BLaER1 (cell line): ENCODE results near the gene LRRC32.

Experiments used
- H3K27ac ChIP-seq: shearing (Covaris generic); formaldehyde crosslinking; 2 replicates; pipeline ENCODE4 v1.8.1; 2022
- H3K27me3 ChIP-seq: shearing (Covaris generic); formaldehyde crosslinking; 2 replicates; pipeline ENCODE4 v1.8.1; 2022
- H3K36me3 ChIP-seq: shearing (Covaris generic); formaldehyde crosslinking; 2 replicates; pipeline ENCODE4 v1.8.1; 2022
- H3K4me1 ChIP-seq: shearing (Covaris generic); formaldehyde crosslinking; 2 replicates; pipeline ENCODE4 v1.8.1; 2022
- H3K4me2 ChIP-seq: shearing (Covaris generic); formaldehyde crosslinking; 2 replicates; pipeline ENCODE4 v1.8.1; 2022
- H3K4me3 ChIP-seq: shearing (Covaris generic); formaldehyde crosslinking; 2 replicates; pipeline ENCODE4 v1.8.1; 2022
- H3K9ac ChIP-seq: shearing (Covaris generic); formaldehyde crosslinking; 2 replicates; pipeline ENCODE4 v1.8.1; 2022
- H3K9me3 ChIP-seq: shearing (Covaris generic); formaldehyde crosslinking; 2 replicates; pipeline ENCODE4 v1.8.1; 2022
- H4K20me1 ChIP-seq: shearing (Covaris generic); formaldehyde crosslinking; 2 replicates; pipeline ENCODE4 v1.8.1; 2022
- Cebpa-rat ChIP-seq: shearing (Covaris generic); IDR thresholded peaks from 2 replicates; pipeline ENCODE4 v1.8.1; 2022

Gene LRRC32

DNA sequence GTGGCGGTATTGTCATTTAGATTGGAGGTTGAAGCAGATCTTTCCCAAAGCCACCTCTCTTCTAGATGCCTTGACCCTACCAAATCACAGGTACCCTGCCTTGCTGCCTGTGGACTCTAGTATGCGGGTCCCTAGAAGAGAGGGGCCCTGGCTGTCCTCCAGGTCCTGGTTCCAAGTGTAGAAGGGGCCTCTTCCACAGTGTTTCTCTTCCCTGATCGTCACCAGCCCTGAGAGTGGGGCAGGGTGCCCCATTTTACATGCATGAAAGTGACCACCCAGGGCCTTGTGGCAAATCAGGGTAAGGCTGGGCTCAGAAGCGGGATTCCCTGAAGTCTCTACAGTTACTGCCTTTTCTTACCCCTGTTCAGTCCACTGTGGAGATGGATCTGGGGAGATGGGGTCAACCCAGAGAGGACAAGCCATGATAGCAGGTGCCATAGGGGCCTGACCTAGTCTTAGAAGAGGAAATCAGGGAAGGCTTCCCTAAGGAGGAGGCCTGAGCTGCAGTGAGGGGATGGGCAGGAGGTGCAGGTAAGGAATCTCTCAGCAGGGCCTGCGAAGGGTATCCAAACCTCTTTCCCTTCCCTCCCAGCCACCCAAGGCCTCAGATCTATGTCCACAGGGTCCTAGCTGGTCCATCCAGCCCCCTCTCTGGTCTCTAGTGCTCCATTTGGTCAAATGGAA lies 1.2 kb upstream of the LRRC32 start:
- H3K9me3 ChIP-seq: no peaks in the 10 kb centered on the region
- peak overlapping the region; percentile 12; the same call in 1 of the 2 replicates for H3K9ac ChIP-seq
- H3K27ac ChIP-seq: peak overlapping the region; percentile 47
- peak overlapping the region; percentile 95 for H3K4me2 ChIP-seq
- peaks cover 59% of the 10 kb centered on the region for H4K20me1 ChIP-seq
- H3K4me1 ChIP-seq: peaks cover 99% of the 10 kb centered on the region
- H3K36me3 ChIP-seq: no peaks in the 10 kb centered on the region
- no peak for TF ChIP-seq Cebpa-rat
- peak overlapping the region; percentile 44 for H3K4me3 ChIP-seq
- peaks cover 62% of the 10 kb centered on the region for H3K27me3 ChIP-seq

GRCh38 chr11:76671237-76671592 lies 668 bp upstream of the LRRC32 start:
- H3K4me1 ChIP-seq: peaks cover 99% of the 10 kb centered on the region
- 0 out of 2 replicates have a peak overlapping the region, but pooled peaks have one; percentile 12 for H3K9ac ChIP-seq
- 0 out of 2 replicates have a peak overlapping the region, but pooled peaks have one; percentile 47 for H3K27ac ChIP-seq
- H3K4me3 ChIP-seq: peak overlapping the region; percentile 66
- H3K36me3 ChIP-seq: no peaks in the 10 kb centered on the region
- H3K27me3 ChIP-seq: peaks cover 56% of the 10 kb centered on the region
- no peaks in the 10 kb centered on the region for H3K9me3 ChIP-seq
- TF ChIP-seq Cebpa-rat: no peak
- H4K20me1 ChIP-seq: peaks cover 54% of the 10 kb centered on the region
- peak overlapping the region; percentile 95 for H3K4me2 ChIP-seq

DNA sequence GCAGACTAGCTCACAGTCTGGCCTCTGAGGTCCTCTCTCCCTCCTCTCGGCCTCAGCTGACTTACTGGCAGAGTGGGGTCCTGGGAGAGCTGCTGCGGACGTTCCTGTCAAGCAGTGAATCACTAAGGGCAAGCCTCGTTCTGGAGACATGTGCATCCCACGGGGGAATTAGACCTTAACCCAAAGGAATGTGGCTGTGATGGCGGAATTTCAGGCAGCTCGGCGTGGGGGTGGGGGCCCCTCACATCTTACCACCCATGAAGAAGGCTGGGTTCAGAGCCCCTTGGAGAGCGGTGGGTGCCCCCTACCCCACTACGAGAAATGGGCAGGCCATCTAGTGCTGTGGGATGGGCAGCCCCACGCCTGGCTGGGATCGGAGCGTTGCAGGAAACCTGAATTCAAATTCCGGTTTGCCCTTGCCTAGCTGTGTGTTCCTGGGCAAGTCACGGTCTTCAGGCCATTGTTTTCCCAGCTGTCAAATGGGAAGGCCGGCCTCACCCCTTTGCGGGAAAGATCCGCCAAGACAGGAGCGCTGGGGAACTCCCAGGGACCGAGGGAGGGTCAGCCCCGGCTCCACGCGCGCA lies 554 bp downstream of the LRRC32 start:
- peak overlapping the region; percentile 95 for H3K4me2 ChIP-seq
- H3K4me1 ChIP-seq: peaks cover 99% of the 10 kb centered on the region
- peak overlapping the region; percentile 45 for H3K9ac ChIP-seq

GRCh38 chr11:76668362-76669155 lies 2.0 kb downstream of the LRRC32 start:
- Histone ChIP-seq H3K9ac (no peak overlapping the region), H3K27ac (no peak overlapping the region), H4K20me1 (peaks cover 40% of the 10 kb centered on the region), H3K27me3 (peaks cover 43% of the 10 kb centered on the region), H3K9me3 (no peaks in the 10 kb centered on the region), H3K36me3 (no peaks in the 10 kb centered on the region), H3K4me2 (peak overlapping the region; percentile 95), H3K4me3 (no peak overlapping the region), H3K4me1 (peaks cover 99% of the 10 kb centered on the region)
- TF ChIP-seq Cebpa-rat: no peak

More for the DNA sequence above, 554 bp downstream of the LRRC32 start:
- Histone ChIP-seq H3K27me3 (peaks cover 44% of the 10 kb centered on the region), H3K9me3 (no peaks in the 10 kb centered on the region), H3K36me3 (no peaks in the 10 kb centered on the region), H4K20me1 (peaks cover 45% of the 10 kb centered on the region), H3K27ac (no peak overlapping the region), H3K4me3 (peak overlapping the region; percentile 66)
- TF ChIP-seq Cebpa-rat: no peak

DNA sequence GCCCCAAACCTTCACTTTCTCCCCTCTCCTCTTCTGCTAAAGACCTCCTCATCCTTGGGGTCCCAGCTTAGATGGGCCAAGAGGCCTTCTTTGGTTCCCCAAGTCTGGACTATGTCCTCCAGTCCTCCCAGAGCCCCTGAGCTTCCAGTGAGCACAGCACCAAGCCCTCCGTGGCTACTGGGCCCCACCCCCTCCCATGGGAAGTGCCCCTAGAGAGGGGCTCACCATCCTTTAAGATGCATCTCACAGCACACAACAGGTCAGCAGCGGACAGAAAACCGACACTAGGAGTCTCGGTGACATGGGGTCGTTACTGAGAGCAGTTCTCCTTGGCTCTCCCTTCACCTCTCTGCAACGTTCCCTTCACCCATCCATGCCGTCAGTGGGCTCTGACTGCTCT lies 2.7 kb downstream of the LRRC32 start:
- Histone ChIP-seq H3K27ac (no peak overlapping the region), H3K4me3 (no peak overlapping the region), H3K9me3 (no peaks in the 10 kb centered on the region), H3K27me3 (peaks cover 43% of the 10 kb centered on the region), H3K36me3 (no peaks in the 10 kb centered on the region), H3K4me2 (peak overlapping the region; percentile 95), H4K20me1 (peaks cover 33% of the 10 kb centered on the region), H3K9ac (no peak overlapping the region), H3K4me1 (peaks cover 99% of the 10 kb centered on the region)
- TF ChIP-seq Cebpa-rat: no peak

GRCh38 chr11:76667271-76667818 lies 3.2 kb downstream of the LRRC32 start:
- H3K4me1 ChIP-seq: peaks cover 99% of the 10 kb centered on the region
- no peak overlapping the region for H3K27ac ChIP-seq
- no peaks in the 10 kb centered on the region for H3K36me3 ChIP-seq
- H4K20me1 ChIP-seq: peaks cover 28% of the 10 kb centered on the region
- no peak overlapping the region for H3K4me3 ChIP-seq
- no peak overlapping the region for H3K9ac ChIP-seq
- H3K27me3 ChIP-seq: peaks cover 43% of the 10 kb centered on the region
- TF ChIP-seq Cebpa-rat: no peak
- H3K4me2 ChIP-seq: peak overlapping the region; percentile 95
- no peaks in the 10 kb centered on the region for H3K9me3 ChIP-seq

GRCh38 chr11:76666830-76667229 lies 3.7 kb downstream of the LRRC32 start:
- no peaks in the 10 kb centered on the region for H3K36me3 ChIP-seq
- no peak for TF ChIP-seq Cebpa-rat
- peak overlapping the region; percentile 95 for H3K4me2 ChIP-seq
- peaks cover 43% of the 10 kb centered on the region for H3K27me3 ChIP-seq
- peaks cover 23% of the 10 kb centered on the region for H4K20me1 ChIP-seq
- H3K4me3 ChIP-seq: no peak overlapping the region
- H3K4me1 ChIP-seq: peaks cover 98% of the 10 kb centered on the region
- peak overlapping the region; percentile 50; the same call in 1 of the 2 replicates for H3K9ac ChIP-seq
- 0 out of 2 replicates have a peak overlapping the region, but pooled peaks have one; percentile 42 for H3K27ac ChIP-seq
- no peaks in the 10 kb centered on the region for H3K9me3 ChIP-seq

GRCh38 chr11:76666408-76666807 lies 4.1 kb downstream of the LRRC32 start:
- peak overlapping the region; percentile 95 for H3K4me2 ChIP-seq
- H3K9ac ChIP-seq: peak overlapping the region; percentile 50
- TF ChIP-seq Cebpa-rat: no peak
- H3K9me3 ChIP-seq: no peaks in the 10 kb centered on the region
- no peak overlapping the region for H3K4me3 ChIP-seq
- peaks cover 19% of the 10 kb centered on the region; the same call in 1 of the 2 replicates for H4K20me1 ChIP-seq
- H3K27me3 ChIP-seq: peaks cover 42% of the 10 kb centered on the region
- H3K36me3 ChIP-seq: no peaks in the 10 kb centered on the region
- H3K4me1 ChIP-seq: peaks cover 94% of the 10 kb centered on the region
- H3K27ac ChIP-seq: peak overlapping the region; percentile 42

GRCh38 chr11:76665921-76666351 lies 4.6 kb downstream of the LRRC32 start:
- H4K20me1 ChIP-seq: peaks cover 14% of the 10 kb centered on the region; the same call in 1 of the 2 replicates
- H3K27ac ChIP-seq: peak overlapping the region; percentile 42
- TF ChIP-seq Cebpa-rat: no peak
- H3K4me1 ChIP-seq: peaks cover 91% of the 10 kb centered on the region
- peak overlapping the region; percentile 50 for H3K9ac ChIP-seq
- peak overlapping the region; percentile 95 for H3K4me2 ChIP-seq
- H3K9me3 ChIP-seq: no peaks in the 10 kb centered on the region
- peaks cover 2% of the 10 kb centered on the region; the same call in 1 of the 2 replicates for H3K36me3 ChIP-seq
- H3K4me3 ChIP-seq: no peak overlapping the region
- H3K27me3 ChIP-seq: peaks cover 37% of the 10 kb centered on the region
